Tibial artery (tissue), 4 donors: ENCODE measurements around the gene PRIM2.
"Not testable (repeated sequence)": the region's sequence is repeated elsewhere in the genome, so short reads cannot be mapped to it uniquely, and the experiment has no call there.

ENCODE experiments used
- DNase-seq, 2 donors: peaks; one replicate each; pipeline ENCODE4 v3.0.0-alpha.2; 2019
- H3K27ac ChIP-seq, 2 donors: fragments of 200-600 bp; sonication (generic) in 1 of 2; 1 replicate in 1 of 2; 2 replicates in 1 of 2; pipeline ENCODE4 v1.5.1; 2018 to 2019; ENCODE audit warnings: mild to moderate bottlenecking in 1 of 2
- H3K27me3 ChIP-seq, 2 donors: fragments of 200-600 bp; sonication (generic) in 1 of 2; one replicate each; pipeline versions ENCODE4 v1.5.1 to v1.6.0; 2016 to 2019
- H3K36me3 ChIP-seq, 3 donors: fragments of 200-600 bp; sonication (generic) in 2 of 3; one replicate each; pipeline ENCODE4 v1.5.1; 2016 to 2019; ENCODE audit warnings: mild to moderate bottlenecking in 2 of 3
- H3K4me1 ChIP-seq, 4 donors: fragments of 200-600 bp; sonication (generic) in 2 of 4; 1 replicate in 3 of 4; 2 replicates in 1 of 4; pipeline ENCODE4 v1.5.1; 2016 to 2019
- H3K4me3 ChIP-seq, 2 donors: fragments of 200-600 bp; sonication (generic) in 1 of 2; 1 replicate in 1 of 2; 2 replicates in 1 of 2; pipeline ENCODE4 v1.5.1; 2018 to 2019; ENCODE audit warnings: mild to moderate bottlenecking in 2 of 2
- H3K9me3 ChIP-seq, 3 donors: fragments of 200-600 bp; sonication (generic) in 1 of 3; one replicate each; pipeline ENCODE4 v1.5.1; 2016 to 2019
- intact Hi-C: fragments of 100-400 bp; cut with DNase I; formaldehyde crosslinking; loops from one replicate; pipeline ENCODE4 v1.15.0; 2023; ENCODE audit warnings: low total_unique reads
- TF ChIP-seq, protein P1 (sequence below), 2 experiments: fragments of 200-600 bp in 1 of 2; fragments of 450-650 bp in 1 of 2; IDR thresholded peaks; one replicate each; pipeline ENCODE4 v1.5.1; 2017 to 2019; ENCODE audit warnings: antibody characterized with exemption in 2 of 2, mild to moderate bottlenecking in 1 of 2, moderate library complexity in 1 of 2

PRIM2 gene

DNA sequence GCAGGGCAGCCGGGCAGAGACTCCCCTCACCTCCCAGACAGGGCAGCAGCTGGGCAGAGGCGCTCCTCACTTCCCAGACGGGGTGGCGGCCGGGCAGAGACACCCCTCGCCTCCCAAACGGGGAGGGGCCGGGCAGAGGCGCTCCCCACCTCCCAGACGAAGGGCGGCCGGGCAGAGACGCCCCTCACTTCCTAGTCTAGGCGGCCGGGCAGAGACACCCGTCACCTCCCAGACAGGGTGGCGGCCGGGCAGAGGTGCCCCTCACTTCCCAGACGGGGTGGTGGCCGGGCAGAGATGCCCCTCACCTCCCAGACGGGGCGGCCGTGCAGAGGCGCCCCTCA lies 6.6 kb upstream of the PRIM2 start:
- Histone ChIP-seq H3K36me3 (no peaks in the 10 kb centered on the region), H3K9me3 (no peaks in the 10 kb centered on the region), H3K27me3 (no peaks in the 10 kb centered on the region), H3K27ac (no peak overlapping the region), H3K4me3 (no peak overlapping the region), H3K4me1 (peaks cover 0 to 28% (median 8%) of the 10 kb centered on the region in 4 donors)
- DNase-seq = no peak
- TF ChIP-seq, protein P1, sequence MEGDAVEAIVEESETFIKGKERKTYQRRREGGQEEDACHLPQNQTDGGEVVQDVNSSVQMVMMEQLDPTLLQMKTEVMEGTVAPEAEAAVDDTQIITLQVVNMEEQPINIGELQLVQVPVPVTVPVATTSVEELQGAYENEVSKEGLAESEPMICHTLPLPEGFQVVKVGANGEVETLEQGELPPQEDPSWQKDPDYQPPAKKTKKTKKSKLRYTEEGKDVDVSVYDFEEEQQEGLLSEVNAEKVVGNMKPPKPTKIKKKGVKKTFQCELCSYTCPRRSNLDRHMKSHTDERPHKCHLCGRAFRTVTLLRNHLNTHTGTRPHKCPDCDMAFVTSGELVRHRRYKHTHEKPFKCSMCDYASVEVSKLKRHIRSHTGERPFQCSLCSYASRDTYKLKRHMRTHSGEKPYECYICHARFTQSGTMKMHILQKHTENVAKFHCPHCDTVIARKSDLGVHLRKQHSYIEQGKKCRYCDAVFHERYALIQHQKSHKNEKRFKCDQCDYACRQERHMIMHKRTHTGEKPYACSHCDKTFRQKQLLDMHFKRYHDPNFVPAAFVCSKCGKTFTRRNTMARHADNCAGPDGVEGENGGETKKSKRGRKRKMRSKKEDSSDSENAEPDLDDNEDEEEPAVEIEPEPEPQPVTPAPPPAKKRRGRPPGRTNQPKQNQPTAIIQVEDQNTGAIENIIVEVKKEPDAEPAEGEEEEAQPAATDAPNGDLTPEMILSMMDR (IDR thresholded peaks at IDR 0.05) = no peak
- intact Hi-C loops = no loop called here

DNA sequence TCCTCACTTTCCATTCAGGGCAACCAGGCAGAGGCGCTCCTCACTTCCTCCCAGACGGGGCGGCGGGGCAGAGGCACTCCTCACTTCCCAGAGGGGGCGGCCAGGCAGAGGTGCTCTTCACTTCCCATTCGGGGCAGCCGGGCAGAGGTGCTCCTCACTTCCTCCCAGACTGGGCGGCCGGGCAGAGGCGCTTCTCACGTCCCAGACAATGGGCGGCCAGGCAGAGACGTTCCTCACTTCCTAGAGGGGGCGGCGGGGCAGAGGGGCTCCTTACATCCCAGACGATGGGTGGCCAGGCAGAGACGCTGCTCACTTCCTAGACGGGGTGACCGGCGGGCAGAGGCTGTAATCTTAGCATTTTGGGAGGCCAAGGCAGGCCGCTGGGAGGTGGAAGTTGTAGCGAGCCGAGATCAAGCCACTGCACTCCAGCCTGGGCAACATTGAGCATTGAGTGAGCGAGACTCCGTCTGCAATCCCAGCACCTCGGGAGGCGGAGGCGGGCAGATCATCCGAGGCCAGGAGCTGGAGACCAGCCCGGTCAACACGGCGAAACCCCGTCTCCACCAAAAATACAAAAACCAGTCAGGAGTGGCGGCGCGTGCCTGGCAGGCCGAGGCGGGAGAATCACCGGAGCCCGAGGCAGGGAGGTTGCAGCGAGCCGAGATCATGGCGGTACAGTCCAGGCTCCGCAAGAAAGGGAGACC lies 6.0 kb upstream of the PRIM2 start:
- intact Hi-C loops, H3K36me3 ChIP-seq, H3K9me3 ChIP-seq, H3K4me3 ChIP-seq, DNase-seq, H3K27ac ChIP-seq, H3K27me3 ChIP-seq: not testable (repeated sequence)
- H3K4me1 ChIP-seq = peaks cover 0 to 31% (median 8%) of the 10 kb centered on the region in 4 donors

DNA sequence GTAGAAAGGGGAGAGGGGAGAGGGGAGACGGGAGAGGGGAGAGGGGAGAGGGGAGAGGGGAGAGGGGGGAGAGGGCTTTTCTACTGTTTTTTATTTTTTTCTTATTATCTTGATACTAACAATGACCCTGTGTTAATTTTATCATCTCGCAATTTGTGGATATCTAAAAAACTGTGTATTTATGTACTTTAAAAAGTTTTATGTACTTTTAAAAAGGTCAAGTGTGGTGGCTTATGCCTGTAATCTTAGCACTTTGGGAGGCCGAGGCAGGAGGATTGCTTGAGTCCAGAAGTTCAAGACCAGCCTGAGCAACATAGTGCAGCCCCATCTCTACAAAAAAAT lies 5.5 kb upstream of the PRIM2 start:
- TF ChIP-seq, protein P1 (IDR thresholded peaks at IDR 0.05) = no peak

DNA sequence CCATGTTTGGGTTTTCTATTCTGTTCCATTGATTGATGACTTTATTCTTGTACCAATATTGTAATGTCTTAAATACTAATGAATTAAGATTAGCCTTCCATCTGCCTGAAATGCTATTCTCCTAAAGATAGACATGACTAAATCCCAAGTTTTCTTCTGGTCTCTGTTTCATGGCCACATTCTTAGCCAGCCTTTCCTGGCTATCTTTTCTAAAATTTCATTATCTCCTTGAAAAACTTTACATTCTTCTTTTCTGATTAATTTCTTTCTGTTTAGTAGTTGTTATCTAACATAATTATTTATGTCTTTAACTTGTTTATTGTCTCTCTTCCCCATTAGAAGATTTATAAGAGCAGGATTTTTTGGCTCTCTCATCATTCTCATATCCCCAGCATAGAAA lies 4.4 kb upstream of the PRIM2 start:
- Histone ChIP-seq H3K27ac (peak overlapping the region; percentile 66 to 78), H3K4me1 (peaks cover 0 to 35% (median 11%) of the 10 kb centered on the region in 4 donors), H3K9me3 (no peaks in the 10 kb centered on the region), H3K27me3 (no peaks in the 10 kb centered on the region), H3K36me3 (no peaks in the 10 kb centered on the region), H3K4me3 (no peak overlapping the region)
- intact Hi-C loops = no loop called here
- TF ChIP-seq, protein P1 (IDR thresholded peaks at IDR 0.05) = no peak
- DNase-seq = no peak

More for the DNA sequence above, 5.5 kb upstream of the PRIM2 start:
- no peaks in the 10 kb centered on the region for H3K36me3 ChIP-seq
- H3K27me3 ChIP-seq = no peaks in the 10 kb centered on the region
- H3K4me1 ChIP-seq = peaks cover 0 to 31% (median 8%) of the 10 kb centered on the region in 4 donors
- H3K4me3 ChIP-seq = no peak overlapping the region
- peak overlapping the region in 1 of 2 donors; percentile 66 for H3K27ac ChIP-seq
- H3K9me3 ChIP-seq = no peaks in the 10 kb centered on the region
- DNase-seq = no peak
- intact Hi-C loops = no loop called here

DNA sequence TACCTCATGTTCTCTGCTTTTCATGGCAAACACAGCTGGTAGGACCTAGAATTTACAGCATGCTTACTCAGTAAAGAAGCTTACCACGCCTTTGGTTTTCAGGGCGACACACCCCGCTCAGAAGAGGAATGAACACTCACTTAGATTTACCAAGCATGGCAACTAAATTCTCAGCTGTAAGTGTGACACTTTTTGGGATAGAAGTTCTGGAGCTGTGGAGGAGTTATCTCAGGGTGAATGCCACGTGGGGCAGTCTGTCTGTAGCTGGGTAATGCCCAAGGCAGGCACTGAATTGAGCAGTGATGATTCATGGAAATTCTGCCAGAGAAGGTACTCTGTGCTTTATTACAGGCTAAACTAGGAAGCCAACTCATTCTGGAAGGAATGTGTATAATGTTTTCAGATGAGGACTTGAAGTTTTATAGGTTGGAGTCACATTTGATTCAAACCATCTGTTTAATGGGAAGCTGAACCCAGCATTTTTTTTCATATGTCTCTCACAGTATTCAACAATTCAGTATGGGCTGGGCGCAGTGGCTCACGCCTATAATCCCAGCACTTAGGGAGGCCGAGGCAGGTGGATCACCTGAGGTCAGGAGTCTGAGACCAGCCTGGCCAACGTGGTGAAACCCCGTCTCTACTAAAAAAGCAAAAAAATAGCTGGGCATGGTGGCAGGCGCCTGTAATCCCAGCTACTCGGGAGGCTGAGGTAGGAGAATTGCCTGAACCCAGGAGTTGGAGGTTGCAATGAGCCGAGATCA lies 3.5 kb upstream of the PRIM2 start:
- no peaks in the 10 kb centered on the region for H3K36me3 ChIP-seq
- no peaks in the 10 kb centered on the region for H3K9me3 ChIP-seq
- H3K27me3 ChIP-seq = no peaks in the 10 kb centered on the region
- peak overlapping the region in 1 of 2 donors; percentile 8 for H3K4me3 ChIP-seq
- peaks cover 0 to 38% (median 13%) of the 10 kb centered on the region in 4 donors for H3K4me1 ChIP-seq
- intact Hi-C loops = no loop called here
- DNase-seq = no peak
- TF ChIP-seq, protein P1 (IDR thresholded peaks at IDR 0.05) = no peak
- peak overlapping the region; percentile 66 to 78 for H3K27ac ChIP-seq

DNA sequence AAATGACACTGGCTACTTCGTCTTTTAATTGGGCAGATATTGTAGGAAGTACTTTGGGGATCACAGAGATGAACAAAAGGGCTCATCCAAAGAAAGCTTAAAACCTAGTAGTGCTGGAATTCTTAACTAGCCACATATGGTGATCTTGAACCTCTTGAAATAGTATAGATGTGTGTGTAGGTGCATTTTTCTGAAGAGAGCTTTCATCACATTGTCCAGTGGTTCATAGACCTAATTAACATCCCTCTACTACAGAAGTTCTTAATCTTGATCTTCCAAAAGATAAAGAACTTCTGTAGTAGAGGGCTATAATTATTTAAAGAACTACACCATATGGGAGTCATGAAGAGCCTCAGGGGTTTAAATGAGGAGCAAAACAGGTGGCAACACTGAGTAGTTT lies 2.3 kb upstream of the PRIM2 start:
- Histone ChIP-seq H3K27ac (peak overlapping the region; percentile 66 to 78), H3K9me3 (no peaks in the 10 kb centered on the region), H3K27me3 (no peaks in the 10 kb centered on the region), H3K4me1 (peaks cover 0 to 38% (median 13%) of the 10 kb centered on the region in 4 donors), H3K4me3 (no peak overlapping the region), H3K36me3 (peaks cover 0 to 2% (median 1%) of the 10 kb centered on the region in 3 donors)
- intact Hi-C loops = loop anchor here (5.0 kb wide), 1 partner anchor 228 kb away; no protein-coding TSS in a partner anchor
- DNase-seq = no peak
- TF ChIP-seq, protein P1 (IDR thresholded peaks at IDR 0.05) = no peak
